Measurements from ENCODE around the gene SEMA3C. TPM values are rescaled to one million over a fixed set of nuclear protein-coding genes. Genes with fewer than 3 reads are reported as not detected.

SEMA3C gene
- total and polyA plus RNA-seq, 2 donors (not counting 1 experiment from before 2014, with no cell fraction given) = 0.06 TPM; not detected in 1

DNA sequence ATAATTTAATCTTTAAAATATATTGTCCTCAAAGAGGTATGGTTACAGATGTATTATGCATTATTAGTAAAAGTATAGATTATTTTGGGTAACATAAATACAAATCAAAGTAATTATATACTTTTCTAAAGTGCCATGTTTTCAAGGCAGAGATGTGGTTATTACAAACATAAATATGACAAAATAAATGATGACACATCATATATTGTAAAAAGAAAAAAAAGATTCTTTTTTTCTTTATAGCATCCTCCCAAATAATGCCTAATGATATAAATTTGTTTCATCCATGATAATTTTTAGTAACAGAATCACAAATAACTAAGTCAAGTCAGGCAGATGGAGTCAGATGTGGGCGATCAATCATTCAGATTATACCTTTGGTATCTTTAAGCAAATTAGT, 29.3 kb downstream of the SEMA3C start:
- Histone ChIP-seq H3K36me3 (replicated peaks in 1 of 2; ENCODE audit: control extremely low read depth in 1 of 2, control insufficient read depth in 1 of 2, extremely low read depth in 1 of 2, insufficient read depth in 2 of 2, low read length in 1 of 2) (no peaks in the 10 kb centered on the region), H3K9me3 (ENCODE audit: control extremely low read depth in 1 of 3, control insufficient read depth in 2 of 3, insufficient read depth in 1 of 3, low read length in 2 of 3) (no peaks in the 10 kb centered on the region), H3K4me2 (replicated peaks; ENCODE audit: low read depth, low read length, poor library complexity, severe bottlenecking) (no peak overlapping the region), H4K20me1 (ENCODE audit: control insufficient read depth, insufficient read depth, low read length, poor library complexity, severe bottlenecking) (no peaks in the 10 kb centered on the region), H3K4me1 (ENCODE audit: control insufficient read depth in 2 of 2, insufficient read depth in 2 of 2, low read length in 2 of 2) (no peaks in the 10 kb centered on the region), H3K79me2 (ENCODE audit: control insufficient read depth, insufficient read depth, low read length) (no peaks in the 10 kb centered on the region), H2AFZ (ENCODE audit: insufficient read depth, low read depth, low read length, poor library complexity, severe bottlenecking) (no peak overlapping the region), H3K4me3 (ENCODE audit: control extremely low read depth in 1 of 5, extremely low read depth in 1 of 5, insufficient read depth in 1 of 5, low read depth in 2 of 5, low read length in 4 of 5) (no peak overlapping the region), H3K27ac (ENCODE audit: low read length in 2 of 2) (no peak overlapping the region), H3K9ac (ENCODE audit: low read length) (no peak overlapping the region), H3K27me3 (replicated peaks in 1 of 4; ENCODE audit: control extremely low read depth in 1 of 4, control insufficient read depth in 3 of 4, insufficient read depth in 4 of 4, low read length in 3 of 4) (no peaks in the 10 kb centered on the region)
- Mint-ChIP-seq H3K27ac (no peak overlapping the region), H3K4me1 (no peaks in the 10 kb centered on the region), H3K4me3 (no peak overlapping the region), H3K9me3 (ENCODE audit: insufficient read depth) (peaks cover 4% of the 10 kb centered on the region), H3K27me3 (no peaks in the 10 kb centered on the region)
- DNase-seq (no peak), ATAC-seq (ENCODE audit: low read depth) (no peak)
- CTCF ChIA-PET = no interaction called here
- WGBS (ENCODE audit: insufficient coverage) = no CpG with 5 or more reads among the region's 1 CpG
- POLR2A ChIA-PET = no interaction called here
- intact Hi-C loops (cut with micrococcal nuclease) = no loop called here
- TF ChIP-seq, protein P1, sequence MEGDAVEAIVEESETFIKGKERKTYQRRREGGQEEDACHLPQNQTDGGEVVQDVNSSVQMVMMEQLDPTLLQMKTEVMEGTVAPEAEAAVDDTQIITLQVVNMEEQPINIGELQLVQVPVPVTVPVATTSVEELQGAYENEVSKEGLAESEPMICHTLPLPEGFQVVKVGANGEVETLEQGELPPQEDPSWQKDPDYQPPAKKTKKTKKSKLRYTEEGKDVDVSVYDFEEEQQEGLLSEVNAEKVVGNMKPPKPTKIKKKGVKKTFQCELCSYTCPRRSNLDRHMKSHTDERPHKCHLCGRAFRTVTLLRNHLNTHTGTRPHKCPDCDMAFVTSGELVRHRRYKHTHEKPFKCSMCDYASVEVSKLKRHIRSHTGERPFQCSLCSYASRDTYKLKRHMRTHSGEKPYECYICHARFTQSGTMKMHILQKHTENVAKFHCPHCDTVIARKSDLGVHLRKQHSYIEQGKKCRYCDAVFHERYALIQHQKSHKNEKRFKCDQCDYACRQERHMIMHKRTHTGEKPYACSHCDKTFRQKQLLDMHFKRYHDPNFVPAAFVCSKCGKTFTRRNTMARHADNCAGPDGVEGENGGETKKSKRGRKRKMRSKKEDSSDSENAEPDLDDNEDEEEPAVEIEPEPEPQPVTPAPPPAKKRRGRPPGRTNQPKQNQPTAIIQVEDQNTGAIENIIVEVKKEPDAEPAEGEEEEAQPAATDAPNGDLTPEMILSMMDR (IDR thresholded peaks at IDR 0.05) = no peak
- no peak for TF ChIP-seq EZH2 (IDR thresholded peaks at IDR 0.05; ENCODE audit: borderline replicate concordance, insufficient read depth, low read depth, low read length, poor library complexity, severe bottlenecking)

GRCh38 chr7:80885757-80886156, 33.1 kb downstream of the SEMA3C start:
- TF ChIP-seq EZH2 (IDR thresholded peaks at IDR 0.05; ENCODE audit: borderline replicate concordance, insufficient read depth, low read depth, low read length, poor library complexity, severe bottlenecking) = no peak
- TF ChIP-seq, protein P1 (IDR thresholded peaks at IDR 0.05) = no peak
- no peak overlapping the region for H3K27ac ChIP-seq (ENCODE audit: low read length in 2 of 2)
- intact Hi-C loops (cut with micrococcal nuclease) = no loop called here
- CTCF ChIA-PET = no interaction called here
- H3K4me1 ChIP-seq (ENCODE audit: control insufficient read depth in 2 of 2, insufficient read depth in 2 of 2, low read length in 2 of 2) = no peaks in the 10 kb centered on the region
- H3K4me3 ChIP-seq (ENCODE audit: control extremely low read depth in 1 of 5, extremely low read depth in 1 of 5, insufficient read depth in 1 of 5, low read depth in 2 of 5, low read length in 4 of 5) = no peak overlapping the region
- POLR2A ChIA-PET = no interaction called here
- H3K27ac Mint-ChIP-seq = no peak overlapping the region
- H4K20me1 ChIP-seq (ENCODE audit: control insufficient read depth, insufficient read depth, low read length, poor library complexity, severe bottlenecking) = no peaks in the 10 kb centered on the region
- no peak for DNase-seq
- no peaks in the 10 kb centered on the region for H3K79me2 ChIP-seq (ENCODE audit: control insufficient read depth, insufficient read depth, low read length)
- no peak overlapping the region for H3K9ac ChIP-seq (ENCODE audit: low read length)
- H3K27me3 ChIP-seq (replicated peaks in 1 of 4; ENCODE audit: control extremely low read depth in 1 of 4, control insufficient read depth in 3 of 4, insufficient read depth in 4 of 4, low read length in 3 of 4) = no peaks in the 10 kb centered on the region
- no peaks in the 10 kb centered on the region for H3K9me3 ChIP-seq (ENCODE audit: control extremely low read depth in 1 of 3, control insufficient read depth in 2 of 3, insufficient read depth in 1 of 3, low read length in 2 of 3)
- no peaks in the 10 kb centered on the region for H3K9me3 Mint-ChIP-seq (ENCODE audit: insufficient read depth)
- no peak overlapping the region for H2AFZ ChIP-seq (ENCODE audit: insufficient read depth, low read depth, low read length, poor library complexity, severe bottlenecking)
- no peak overlapping the region for H3K4me2 ChIP-seq (replicated peaks; ENCODE audit: low read depth, low read length, poor library complexity, severe bottlenecking)
- ATAC-seq (ENCODE audit: low read depth) = no peak
- 93% methylated on average over 1 of the region's 2 CpGs for WGBS (ENCODE audit: insufficient coverage)
- H3K4me3 Mint-ChIP-seq = no peak overlapping the region
- H3K27me3 Mint-ChIP-seq = no peaks in the 10 kb centered on the region
- H3K36me3 ChIP-seq (replicated peaks in 1 of 2; ENCODE audit: control extremely low read depth in 1 of 2, control insufficient read depth in 1 of 2, extremely low read depth in 1 of 2, insufficient read depth in 2 of 2, low read length in 1 of 2) = no peaks in the 10 kb centered on the region
- no peaks in the 10 kb centered on the region for H3K4me1 Mint-ChIP-seq

Measured in B cell (primary cell).